Thymus (tissue), 2 donors: ENCODE results near the gene CAMK2G. TPM values are rescaled to one million over a fixed set of nuclear protein-coding genes. Genes with fewer than 3 reads are reported as not detected.

ENCODE experiments used
- polyA plus RNA-seq: library from polyadenylated mRNA; stranded (reverse); fragments of 200-250 nt; gene quantifications from one replicate; pipeline ENCODE4 v1.2.3, GENCODE V29; 2013
- total RNA-seq: library from RNA; stranded (reverse); fragments of 120-200 nt; gene quantifications from one replicate; pipeline ENCODE4 v1.2.4, GENCODE V29; 2013
- donor health status: healthy.

Gene CAMK2G
- total and polyA plus RNA-seq, 2 donors, result 10.5 to 17.2 TPM

Other genes starting within 250 kb of the CAMK2G start
- 0.61 TPM for gene MYOZ1, start 233.1 kb downstream of the CAMK2G start, total RNA-seq
- gene MYOZ1, start 233.1 kb downstream of the CAMK2G start, polyA plus RNA-seq, result 0.91 TPM
- 0.09 TPM for gene SYNPO2L, start 218.5 kb downstream of the CAMK2G start, total RNA-seq
- 0.21 TPM for gene SYNPO2L, start 218.5 kb downstream of the CAMK2G start, polyA plus RNA-seq
- 3.7 TPM for gene AGAP5, start 176.4 kb downstream of the CAMK2G start, total RNA-seq
- 9.0 TPM for gene AGAP5, start 176.4 kb downstream of the CAMK2G start, polyA plus RNA-seq
- gene SEC24C, start 130.2 kb downstream of the CAMK2G start, total RNA-seq, result 40.2 TPM
- 31.4 TPM for gene SEC24C, start 130.2 kb downstream of the CAMK2G start, polyA plus RNA-seq
- gene CHCHD1, start 92.5 kb downstream of the CAMK2G start, total RNA-seq, result 54.7 TPM
- gene CHCHD1, start 92.5 kb downstream of the CAMK2G start, polyA plus RNA-seq, result 78.2 TPM
- gene ZSWIM8, start 88.9 kb downstream of the CAMK2G start, total RNA-seq, result 27.1 TPM
- 106 TPM for gene ZSWIM8, start 88.9 kb downstream of the CAMK2G start, polyA plus RNA-seq
- 29.4 TPM for gene NDST2, start 63.0 kb downstream of the CAMK2G start, total RNA-seq
- gene NDST2, start 63.0 kb downstream of the CAMK2G start, polyA plus RNA-seq, result 21.2 TPM
- gene PLAU, start 36.6 kb upstream of the CAMK2G start, total RNA-seq, result 3.8 TPM
- 20.3 TPM for gene PLAU, start 36.6 kb upstream of the CAMK2G start, polyA plus RNA-seq
- gene VCL, start 123.6 kb upstream of the CAMK2G start, total RNA-seq, result 12.0 TPM
- gene VCL, start 123.6 kb upstream of the CAMK2G start, polyA plus RNA-seq, result 15.4 TPM